SK-N-MC (cell line): ENCODE results near the gene AHI1.
A peak's percentile ranks its signal among the peaks of the same experiment; 100 is the strongest.
"Not testable (repeated sequence)": the region's sequence is repeated elsewhere in the genome, so short reads cannot be mapped to it uniquely, and the experiment has no call there.

ENCODE experiments used
- DNase-seq: peaks from one replicate; pipeline ENCODE4 v3.0.0-alpha.2; 2011; ENCODE audit warnings: low read depth, low spot score
- H3K27ac ChIP-seq: fragments of 200-600 bp; sonication (generic); 2 replicates; pipeline ENCODE4 v1.5.1; 2016; ENCODE audit warnings: mixed run types
- H3K36me3 ChIP-seq: fragments of 200-600 bp; sonication (generic); 2 replicates; pipeline ENCODE4 v1.6.1; 2017; ENCODE audit warnings: antibody characterized with exemption, low read length, mixed read lengths; ENCODE audit not compliant: insufficient read depth
- H3K4me3 ChIP-seq: fragments of 200-600 bp; sonication (generic); 2 replicates; pipeline ENCODE4 v1.5.1; 2016
- H3K9ac ChIP-seq: fragments of 200-600 bp; sonication (generic); 2 replicates; pipeline ENCODE4 v1.8.0; 2017; ENCODE audit warnings: mixed run types, mixed read lengths; ENCODE audit not compliant: insufficient read length
- H3K9me3 ChIP-seq: fragments of 200-600 bp; sonication (generic); 2 replicates; pipeline ENCODE4 v1.6.1; 2017; ENCODE audit warnings: low read depth, mild to moderate bottlenecking, antibody characterized with exemption, low read length, moderate library complexity, mixed read lengths
- EZH2 ChIP-seq: fragments of 200-600 bp; sonication (generic); IDR thresholded peaks from one replicate; pipeline ENCODE4 v1.6.1; 2017; ENCODE audit warnings: antibody characterized with exemption
- FOXP2 ChIP-seq: optimal IDR thresholded peaks from 2 replicates; pipeline ENCODE3; 2011; ENCODE audit warnings: mild to moderate bottlenecking, moderate library complexity; ENCODE audit not compliant: insufficient read depth; ENCODE audit errors: extremely low read length, control extremely low read depth
- POLR2AphosphoS5 ChIP-seq: IDR thresholded peaks from 2 replicates; pipeline ENCODE4 v1.6.1; 2012; ENCODE audit warnings: mild to moderate bottlenecking, low read depth, low read length, borderline replicate concordance

AHI1 gene

DNA sequence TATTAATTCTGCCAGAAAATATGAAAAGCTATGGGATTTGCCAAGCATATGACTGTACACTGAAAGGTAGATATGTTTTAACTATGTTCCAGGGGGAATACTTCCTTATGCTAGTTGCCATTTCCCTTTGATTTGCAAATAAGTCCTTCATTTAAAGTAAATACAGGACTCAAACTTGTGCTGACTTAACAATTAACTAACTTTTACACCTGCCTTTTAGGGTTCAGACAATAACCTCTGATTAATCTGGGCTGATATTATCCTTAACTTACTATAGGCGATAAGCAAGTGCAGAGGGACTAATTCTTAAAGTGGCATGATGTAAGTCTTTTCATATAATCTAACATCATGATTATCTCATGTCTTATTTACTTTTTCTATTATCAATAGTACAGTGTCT lies 143.1 kb downstream of the AHI1 start:
- no peak for TF ChIP-seq POLR2AphosphoS5
- no peak for TF ChIP-seq FOXP2
- TF ChIP-seq EZH2: no peak
- no peak for DNase-seq
- Histone ChIP-seq H3K9ac (no peak overlapping the region), H3K27ac (no peak overlapping the region), H3K4me3 (no peak overlapping the region), H3K9me3 (no peaks in the 10 kb centered on the region), H3K36me3 (no peaks in the 10 kb centered on the region)

DNA sequence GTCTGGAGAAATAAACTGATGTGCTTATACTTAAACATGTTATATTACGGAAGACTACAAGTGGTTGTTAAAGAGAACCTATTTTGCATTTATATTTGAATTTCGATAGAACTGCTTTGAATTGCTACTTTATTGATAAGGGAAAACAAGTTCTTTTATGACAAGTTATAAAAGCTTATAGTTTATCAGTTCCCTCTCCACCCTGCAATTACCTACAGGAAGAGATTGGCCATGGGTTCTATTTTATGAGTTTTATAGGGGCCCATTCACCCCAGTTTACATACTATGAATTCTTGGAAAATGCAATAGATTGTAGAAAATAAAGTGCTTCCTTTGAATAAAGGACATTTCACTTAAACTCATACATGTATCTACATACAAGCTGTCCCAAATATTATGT lies 144.4 kb downstream of the AHI1 start:
- Histone ChIP-seq H3K4me3 (no peak overlapping the region), H3K27ac (no peak overlapping the region), H3K9ac (no peak overlapping the region), H3K36me3 (no peaks in the 10 kb centered on the region), H3K9me3 (no peaks in the 10 kb centered on the region)
- no peak for TF ChIP-seq FOXP2
- TF ChIP-seq POLR2AphosphoS5: no peak
- TF ChIP-seq EZH2: no peak
- no peak for DNase-seq

DNA sequence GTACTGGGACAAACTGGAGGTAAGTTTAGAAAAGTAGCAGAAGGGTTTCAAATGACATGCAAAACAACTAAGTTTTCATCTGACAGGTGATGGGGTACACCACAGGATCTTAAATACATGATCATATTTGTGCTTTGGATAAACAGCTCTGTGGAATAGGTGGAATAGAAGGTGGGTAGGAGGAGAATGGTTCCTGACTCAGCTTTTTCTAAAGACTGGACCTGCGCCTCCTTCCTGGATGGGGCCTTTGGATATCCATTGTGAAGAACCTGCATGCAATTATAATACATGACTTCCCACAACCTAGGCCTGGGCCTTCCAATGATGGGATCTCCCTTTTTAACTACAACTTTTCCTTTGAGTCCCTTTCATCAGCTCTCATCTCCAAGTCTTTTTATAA lies 145.9 kb downstream of the AHI1 start:
- TF ChIP-seq EZH2 (no peak), POLR2AphosphoS5 (no peak), FOXP2 (no peak)
- no peaks in the 10 kb centered on the region for H3K9me3 ChIP-seq
- no peak overlapping the region for H3K27ac ChIP-seq
- DNase-seq: no peak
- no peaks in the 10 kb centered on the region for H3K36me3 ChIP-seq
- H3K4me3 ChIP-seq: no peak overlapping the region
- H3K9ac ChIP-seq: no peak overlapping the region

DNA sequence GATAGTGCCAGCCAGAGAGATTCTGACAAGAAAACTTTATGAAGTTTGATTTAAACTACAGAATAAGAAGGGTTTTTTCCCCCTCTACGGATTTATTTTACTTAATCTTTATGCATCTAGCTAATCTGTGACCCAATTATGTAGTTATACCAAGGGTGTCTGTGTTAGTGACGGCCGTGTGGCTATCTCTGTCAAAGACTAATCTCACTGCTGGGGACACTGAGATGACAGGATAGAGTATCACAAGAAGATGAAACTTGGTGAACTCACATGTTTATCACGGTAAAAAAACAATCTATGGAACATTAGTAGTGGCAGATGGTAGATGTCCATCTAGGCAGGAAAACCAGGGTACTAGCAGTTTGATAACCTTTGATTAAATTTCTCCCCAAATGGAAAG lies 149.7 kb downstream of the AHI1 start:
- no peak for DNase-seq
- Histone ChIP-seq H3K27ac (no peak overlapping the region), H3K36me3 (no peaks in the 10 kb centered on the region), H3K9ac (no peak overlapping the region), H3K9me3 (no peaks in the 10 kb centered on the region), H3K4me3 (no peak overlapping the region)
- TF ChIP-seq EZH2 (no peak), FOXP2 (no peak), POLR2AphosphoS5 (no peak)

DNA sequence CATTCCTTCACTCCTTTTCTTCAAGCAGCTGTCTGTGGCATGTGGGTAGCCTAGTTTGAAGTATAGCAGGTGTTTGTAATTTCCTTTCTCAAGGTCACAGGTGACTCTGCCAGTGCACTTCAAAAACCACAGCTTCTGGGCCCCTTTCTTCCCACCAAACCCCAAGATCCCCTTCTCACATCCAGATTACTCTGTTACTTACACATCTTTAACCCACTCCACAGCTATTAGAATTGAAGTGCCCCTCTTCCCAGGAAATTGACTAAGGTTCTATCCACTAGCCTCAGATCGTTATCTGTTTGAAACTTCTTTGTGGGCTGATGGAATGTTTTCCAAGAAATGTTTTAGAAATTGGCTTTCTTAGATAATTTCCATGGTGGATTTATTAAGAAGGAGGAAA lies 150.8 kb downstream of the AHI1 start:
- Histone ChIP-seq H3K9me3 (no peaks in the 10 kb centered on the region), H3K36me3 (no peaks in the 10 kb centered on the region), H3K9ac (no peak overlapping the region), H3K27ac (no peak overlapping the region), H3K4me3 (no peak overlapping the region)
- peak; percentile 16 for DNase-seq
- TF ChIP-seq EZH2 (no peak), POLR2AphosphoS5 (no peak), FOXP2 (no peak)

DNA sequence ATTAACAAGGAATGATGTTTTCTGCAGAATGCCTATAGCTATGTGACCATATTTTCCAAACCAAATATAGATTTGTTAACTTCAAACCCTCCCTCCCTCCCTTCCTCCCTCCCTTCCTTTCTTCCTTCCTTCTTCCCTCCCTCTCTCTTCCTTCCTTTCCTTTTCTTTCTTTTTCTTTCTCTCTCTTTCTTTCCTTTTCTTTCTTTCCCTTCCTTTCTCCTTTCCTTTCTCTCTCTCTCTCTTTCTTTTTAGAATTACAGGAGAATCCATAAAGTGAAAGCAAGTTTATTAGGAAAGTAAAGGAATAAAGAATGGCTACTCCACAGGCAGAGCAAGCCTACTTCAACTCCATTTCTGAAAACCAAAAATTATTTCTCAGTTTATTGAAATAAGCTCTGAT lies 153.0 kb downstream of the AHI1 start:
- H3K9ac ChIP-seq: no peak overlapping the region
- no peak overlapping the region for H3K4me3 ChIP-seq
- no peaks in the 10 kb centered on the region for H3K36me3 ChIP-seq
- no peak for DNase-seq
- TF ChIP-seq POLR2AphosphoS5: no peak
- no peak for TF ChIP-seq FOXP2
- TF ChIP-seq EZH2: no peak
- H3K27ac ChIP-seq: no peak overlapping the region
- no peaks in the 10 kb centered on the region for H3K9me3 ChIP-seq

DNA sequence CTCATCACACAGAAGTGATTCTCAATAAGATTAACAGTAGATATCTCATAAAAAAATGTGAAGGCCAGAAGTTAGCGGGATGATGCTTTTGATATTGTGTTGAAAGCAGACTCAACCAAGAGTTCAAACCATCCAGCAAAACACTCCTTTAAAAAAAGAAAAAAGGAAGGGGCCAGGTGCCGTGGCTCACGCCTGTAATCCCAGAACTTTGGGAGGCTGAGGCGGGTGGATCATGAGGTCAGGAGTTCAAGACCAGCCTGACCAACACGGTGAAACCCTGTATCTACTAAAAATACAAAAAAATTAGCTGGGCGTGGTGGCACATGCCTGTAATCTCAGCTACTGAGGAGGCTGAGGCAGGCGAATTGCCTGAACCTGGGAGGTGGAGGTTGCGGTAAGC lies 157.6 kb downstream of the AHI1 start:
- H3K36me3 ChIP-seq, H3K9me3 ChIP-seq, H3K9ac ChIP-seq, H3K27ac ChIP-seq, H3K4me3 ChIP-seq, DNase-seq: not testable (repeated sequence)

DNA sequence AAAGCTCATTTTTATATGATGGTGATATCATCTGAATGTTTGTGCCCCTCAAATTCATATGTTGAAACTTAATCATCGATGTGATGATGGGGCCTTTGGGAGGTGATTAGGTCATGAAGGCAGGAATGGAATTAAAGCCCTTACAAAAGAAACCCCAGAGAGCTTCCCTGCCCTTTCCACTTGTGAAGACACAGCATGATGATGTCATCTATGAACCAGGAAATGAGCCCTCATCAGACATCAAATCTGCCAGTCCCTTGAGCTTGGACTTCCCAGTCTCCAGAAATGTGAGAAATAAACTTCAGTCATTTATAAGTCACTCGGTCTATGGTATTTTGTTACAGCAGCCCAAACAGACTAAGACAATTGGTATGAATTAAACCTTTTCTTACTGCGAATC lies 163.4 kb downstream of the AHI1 start:
- TF ChIP-seq FOXP2: no peak
- TF ChIP-seq POLR2AphosphoS5: no peak
- TF ChIP-seq EZH2: no peak
- no peaks in the 10 kb centered on the region for H3K9me3 ChIP-seq
- DNase-seq: no peak
- no peaks in the 10 kb centered on the region for H3K36me3 ChIP-seq
- no peak overlapping the region for H3K4me3 ChIP-seq
- H3K27ac ChIP-seq: no peak overlapping the region
- H3K9ac ChIP-seq: no peak overlapping the region

DNA sequence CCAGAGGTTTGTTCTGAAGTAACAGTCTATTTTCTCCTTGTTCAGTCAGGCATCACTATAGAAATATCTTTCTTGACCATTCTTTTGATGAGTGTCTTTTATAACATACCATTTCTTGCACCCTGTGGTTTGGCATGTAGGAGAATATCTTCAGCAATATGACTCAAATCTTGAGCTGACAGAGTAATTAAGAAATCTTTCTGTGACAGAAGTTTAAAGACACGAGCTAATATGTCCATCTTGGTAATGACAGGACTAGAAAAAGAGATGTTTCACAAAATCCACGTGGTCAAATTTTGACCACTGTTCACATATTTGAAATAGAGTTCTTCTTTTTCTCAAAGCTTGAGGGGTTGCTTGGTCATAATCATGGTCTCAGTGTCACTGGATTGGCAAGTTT lies 166.5 kb downstream of the AHI1 start:
- Histone ChIP-seq H3K36me3 (no peaks in the 10 kb centered on the region), H3K27ac (no peak overlapping the region), H3K4me3 (no peak overlapping the region), H3K9ac (no peak overlapping the region), H3K9me3 (no peaks in the 10 kb centered on the region)
- TF ChIP-seq FOXP2 (no peak), EZH2 (no peak), POLR2AphosphoS5 (no peak)
- DNase-seq: no peak
